Fibroblast of lung (primary cell): ENCODE data around the gene MRPL38. TPM values are rescaled to one million over a fixed set of nuclear protein-coding genes. Genes with fewer than 3 reads are reported as not detected.

ENCODE experiments used
- DNase-seq, 2 donors: peaks; one replicate each; pipeline versions ENCODE4 v3.0.0 to v3.0.0-alpha.2; 2010; ENCODE audit warnings: low read depth in 2 of 2
- H2AFZ ChIP-seq: 2 replicates; pipeline ENCODE4 v1.5.1; 2012; ENCODE audit warnings: low read length, control low read depth, inconsistent platforms
- H3K27ac ChIP-seq: 2 replicates; pipeline ENCODE4 v1.5.1; 2011; ENCODE audit warnings: low read length, control low read depth; ENCODE audit not compliant: insufficient read depth
- H3K27me3 ChIP-seq: 2 replicates; pipeline ENCODE4 v1.5.1; 2011; ENCODE audit warnings: mild to moderate bottlenecking, low read length; ENCODE audit not compliant: control insufficient read depth, insufficient read depth
- H3K36me3 ChIP-seq: 2 replicates; pipeline ENCODE4 v1.5.1; 2011; ENCODE audit warnings: low read length; ENCODE audit not compliant: control insufficient read depth, insufficient read depth
- H3K4me1 ChIP-seq: 2 replicates; pipeline ENCODE4 v1.5.1; 2011; ENCODE audit warnings: low read length; ENCODE audit not compliant: control insufficient read depth, insufficient read depth; ENCODE audit errors: extremely low read depth
- H3K4me2 ChIP-seq: 2 replicates; pipeline ENCODE4 v1.5.1; 2011; ENCODE audit warnings: low read length, control low read depth; ENCODE audit not compliant: insufficient read depth; ENCODE audit errors: extremely low read depth
- H3K4me3 ChIP-seq, 4 experiments: fragments of 200-600 bp in 1 of 4; sonication (generic) in 1 of 4; replicated peaks in 1 of 4; 2 replicates each; pipeline ENCODE4 v1.5.1; 2011 to 2016; ENCODE audit warnings: low read length in 4 of 4, low read depth in 3 of 4, mild to moderate bottlenecking in 3 of 4, control low read depth in 2 of 4, inconsistent platforms in 1 of 4, mixed read lengths in 1 of 4; ENCODE audit not compliant: insufficient read depth in 1 of 4; ENCODE audit errors: control extremely low read depth in 1 of 4
- H3K79me2 ChIP-seq: 2 replicates; pipeline ENCODE4 v1.5.1; 2012; ENCODE audit warnings: mild to moderate bottlenecking, low read length, inconsistent platforms; ENCODE audit not compliant: control insufficient read depth, insufficient read depth
- H3K9ac ChIP-seq: 2 replicates; pipeline ENCODE4 v1.5.1; 2011; ENCODE audit warnings: mild to moderate bottlenecking, low read length, control low read depth; ENCODE audit not compliant: insufficient read depth
- H3K9me3 ChIP-seq: 2 replicates; pipeline ENCODE4 v1.5.1; 2012; ENCODE audit warnings: low read depth, low read length; ENCODE audit not compliant: control insufficient read depth, insufficient read depth
- H4K20me1 ChIP-seq: 2 replicates; pipeline ENCODE4 v1.5.1; 2011; ENCODE audit warnings: low read length; ENCODE audit not compliant: control insufficient read depth, insufficient read depth; ENCODE audit errors: extremely low read depth
- CTCF ChIP-seq, 2 donors: IDR thresholded peaks in 1 of 2; conservative IDR thresholded peaks in 1 of 2; 1 replicate in 1 of 2; 2 replicates in 1 of 2; pipeline ENCODE4 v1.5.1; 2011 to 2012; ENCODE audit warnings: low read length in 2 of 2, control low read depth in 1 of 2, inconsistent platforms in 1 of 2, low read depth in 1 of 2, mild to moderate bottlenecking in 1 of 2
- EZH2 ChIP-seq: IDR thresholded peaks from 2 replicates; pipeline ENCODE4 v1.5.1; 2012; ENCODE audit warnings: low read length, control low read depth, mild to moderate bottlenecking; ENCODE audit errors: missing control alignments
- polyA minus RNA-seq: library from RNA; depleted of rRNA, polyadenylated mRNA; stranded (reverse); fragments of >200 nt; gene quantifications from 2 replicates; pipeline ENCODE4 v1.2.3, GENCODE V29; 2011; ENCODE audit warnings: low replicate concordance
- polyA plus RNA-seq, 2 donors: library from polyadenylated mRNA; depleted of rRNA in 1 of 2; stranded (reverse) in 1 of 2; unstranded in 1 of 2; fragments of >200 nt; gene quantifications; 2 replicates each; pipeline ENCODE4 v1.2.1, GENCODE V29; 2011 to 2012; ENCODE audit warnings: missing spikeins in 1 of 2
- total RNA-seq: library from RNA; depleted of rRNA; stranded (reverse); fragments of >200 nt; gene quantifications from 2 replicates; pipeline ENCODE4 v1.2.1, GENCODE V29; 2014

Gene MRPL38
- total RNA-seq (30.8 and 36.0 TPM in 2 replicates), polyA plus RNA-seq (19.3 and 29.7 TPM in 2 replicates), polyA minus RNA-seq (57.4 and 86.3 TPM in 2 replicates)
- 28.1 and 51.3 TPM in 2 replicates for polyA plus RNA-seq (2012)

- Histone ChIP-seq H3K4me3 (peak within 1 kb of the TSS; percentile 75 to 92 (median 80)), H3K27me3 (no peaks in the 10 kb centered on the region), H3K27ac (peak within 1 kb of the TSS; percentile 69), H3K4me2 (peak within 1 kb of the TSS; percentile 95), H3K9me3 (no peaks in the 10 kb centered on the region), H4K20me1 (no peaks in the 10 kb centered on the region), H3K36me3 (peaks cover 10% of the 10 kb centered on the region), H3K79me2 (peaks cover 5% of the 10 kb centered on the region), H3K9ac (peak within 1 kb of the TSS; percentile 77), H2AFZ (peak within 1 kb of the TSS; percentile 75), H3K4me1 (no peaks in the 10 kb centered on the region)
- peak; percentile 91 to 93 for DNase-seq
- TF ChIP-seq EZH2 (no peak), CTCF (conservative IDR thresholded peaks at IDR 0.05 in 1 of 2, IDR thresholded peaks at IDR 0.05 in 1 of 2; ENCODE audit: low read depth in 1 of 2, low read length in 2 of 2) (peak; percentile 73 to 87)
Observed at GRCh38 chr17:75904749-75905521, at the start of gene MRPL38. TSS of gene MRPL38 (minus strand) at chr17:75904884. CDS start at chr17:75904875, 9 bp downstream.

- Histone ChIP-seq H3K27ac (no peak overlapping the region), H2AFZ (no peak overlapping the region), H3K79me2 (no peaks in the 10 kb centered on the region), H3K27me3 (no peaks in the 10 kb centered on the region), H3K9me3 (no peaks in the 10 kb centered on the region), H4K20me1 (no peaks in the 10 kb centered on the region), H3K9ac (no peak overlapping the region), H3K4me2 (no peak overlapping the region), H3K4me1 (no peaks in the 10 kb centered on the region), H3K4me3 (no peak overlapping the region), H3K36me3 (peaks cover 8% of the 10 kb centered on the region)
- no peak for TF ChIP-seq CTCF (conservative IDR thresholded peaks at IDR 0.05 in 1 of 2, IDR thresholded peaks at IDR 0.05 in 1 of 2; ENCODE audit: low read depth in 1 of 2, low read length in 2 of 2)
- no peak for TF ChIP-seq EZH2
- DNase-seq = peak; percentile 20 to 61
Observed at GRCh38 chr17:75950855-75951554, 46.3 kb upstream of the MRPL38 start.

- Histone ChIP-seq H2AFZ (no peak overlapping the region), H3K9me3 (no peaks in the 10 kb centered on the region), H3K27ac (no peak overlapping the region), H3K4me3 (no peak overlapping the region), H4K20me1 (no peaks in the 10 kb centered on the region), H3K4me1 (no peaks in the 10 kb centered on the region), H3K27me3 (no peaks in the 10 kb centered on the region), H3K36me3 (peaks cover 8% of the 10 kb centered on the region), H3K9ac (no peak overlapping the region), H3K79me2 (no peaks in the 10 kb centered on the region), H3K4me2 (no peak overlapping the region)
- DNase-seq = no peak
- TF ChIP-seq EZH2 (no peak), CTCF (conservative IDR thresholded peaks at IDR 0.05 in 1 of 2, IDR thresholded peaks at IDR 0.05 in 1 of 2; ENCODE audit: low read depth in 1 of 2, low read length in 2 of 2) (no peak)
Observed at GRCh38 chr17:75950421-75950820, 45.7 kb upstream of the MRPL38 start.
